ENCODE results near the gene SGSM2. TPM values are rescaled to one million over a fixed set of nuclear protein-coding genes. Genes with fewer than 3 reads are reported as not detected.

The SGSM2 gene
- total and polyA plus RNA-seq, 2 donors (not counting 1 experiment from before 2014, with no cell fraction given): 139 to 181 TPM

- Mint-ChIP-seq H3K9me3 (ENCODE audit: insufficient read depth) (no peaks in the 10 kb centered on the region), H3K4me3 (no peak overlapping the region), H3K4me1 (no peaks in the 10 kb centered on the region), H3K27me3 (no peaks in the 10 kb centered on the region), H3K27ac (no peak overlapping the region)
- TF ChIP-seq, protein P1, sequence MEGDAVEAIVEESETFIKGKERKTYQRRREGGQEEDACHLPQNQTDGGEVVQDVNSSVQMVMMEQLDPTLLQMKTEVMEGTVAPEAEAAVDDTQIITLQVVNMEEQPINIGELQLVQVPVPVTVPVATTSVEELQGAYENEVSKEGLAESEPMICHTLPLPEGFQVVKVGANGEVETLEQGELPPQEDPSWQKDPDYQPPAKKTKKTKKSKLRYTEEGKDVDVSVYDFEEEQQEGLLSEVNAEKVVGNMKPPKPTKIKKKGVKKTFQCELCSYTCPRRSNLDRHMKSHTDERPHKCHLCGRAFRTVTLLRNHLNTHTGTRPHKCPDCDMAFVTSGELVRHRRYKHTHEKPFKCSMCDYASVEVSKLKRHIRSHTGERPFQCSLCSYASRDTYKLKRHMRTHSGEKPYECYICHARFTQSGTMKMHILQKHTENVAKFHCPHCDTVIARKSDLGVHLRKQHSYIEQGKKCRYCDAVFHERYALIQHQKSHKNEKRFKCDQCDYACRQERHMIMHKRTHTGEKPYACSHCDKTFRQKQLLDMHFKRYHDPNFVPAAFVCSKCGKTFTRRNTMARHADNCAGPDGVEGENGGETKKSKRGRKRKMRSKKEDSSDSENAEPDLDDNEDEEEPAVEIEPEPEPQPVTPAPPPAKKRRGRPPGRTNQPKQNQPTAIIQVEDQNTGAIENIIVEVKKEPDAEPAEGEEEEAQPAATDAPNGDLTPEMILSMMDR (IDR thresholded peaks at IDR 0.05): no peak
- no peak for TF ChIP-seq EZH2 (IDR thresholded peaks at IDR 0.05; ENCODE audit: borderline replicate concordance, insufficient read depth, low read depth, low read length, poor library complexity, severe bottlenecking)
- Histone ChIP-seq H3K36me3 (replicated peaks in 1 of 2; ENCODE audit: control extremely low read depth in 1 of 2, control insufficient read depth in 1 of 2, extremely low read depth in 1 of 2, insufficient read depth in 2 of 2, low read length in 1 of 2) (peaks cover 0 to 19% of the 10 kb centered on the region in 2 experiments), H3K9ac (ENCODE audit: low read length) (no peak overlapping the region), H3K79me2 (ENCODE audit: control insufficient read depth, insufficient read depth, low read length) (peaks cover 4% of the 10 kb centered on the region), H3K9me3 (ENCODE audit: control extremely low read depth in 1 of 3, control insufficient read depth in 2 of 3, insufficient read depth in 1 of 3, low read length in 2 of 3) (no peaks in the 10 kb centered on the region), H3K4me3 (ENCODE audit: control extremely low read depth in 1 of 5, extremely low read depth in 1 of 5, insufficient read depth in 1 of 5, low read depth in 2 of 5, low read length in 4 of 5) (no peak overlapping the region), H3K27me3 (replicated peaks in 1 of 4; ENCODE audit: control extremely low read depth in 1 of 4, control insufficient read depth in 3 of 4, insufficient read depth in 4 of 4, low read length in 3 of 4) (no peaks in the 10 kb centered on the region), H3K27ac (ENCODE audit: low read length in 2 of 2) (no peak overlapping the region), H2AFZ (ENCODE audit: insufficient read depth, low read depth, low read length, poor library complexity, severe bottlenecking) (no peak overlapping the region), H4K20me1 (ENCODE audit: control insufficient read depth, insufficient read depth, low read length, poor library complexity, severe bottlenecking) (peaks cover 8% of the 10 kb centered on the region), H3K4me1 (ENCODE audit: control insufficient read depth in 2 of 2, insufficient read depth in 2 of 2, low read length in 2 of 2) (peaks cover 0 to 4% of the 10 kb centered on the region in 2 donors), H3K4me2 (replicated peaks; ENCODE audit: low read depth, low read length, poor library complexity, severe bottlenecking) (no peak overlapping the region)
- no peak for DNase-seq
- no peak for ATAC-seq (ENCODE audit: low read depth)
- intact Hi-C loops (cut with micrococcal nuclease): no loop called here
- ChIA-PET POLR2A (no interaction called here), CTCF (interaction anchor here (14.1 kb wide), 1 partner anchor 37 kb away, joined by 650 read pairs; no protein-coding TSS in a partner anchor)
- WGBS (ENCODE audit: insufficient coverage): 100% methylated on average over 5 of the region's 10 CpGs
Measured at GRCh38 chr17:2377659-2378058, 40.4 kb downstream of the SGSM2 start.

GRCh38 chr17:2378905-2379304 lies 41.6 kb downstream of the SGSM2 start:
- Mint-ChIP-seq H3K27me3 (no peaks in the 10 kb centered on the region), H3K27ac (no peak overlapping the region), H3K9me3 (ENCODE audit: insufficient read depth) (no peaks in the 10 kb centered on the region), H3K4me1 (no peaks in the 10 kb centered on the region), H3K4me3 (no peak overlapping the region)
- Histone ChIP-seq H3K4me2 (replicated peaks; ENCODE audit: low read depth, low read length, poor library complexity, severe bottlenecking) (no peak overlapping the region), H3K4me3 (ENCODE audit: control extremely low read depth in 1 of 5, extremely low read depth in 1 of 5, insufficient read depth in 1 of 5, low read depth in 2 of 5, low read length in 4 of 5) (no peak overlapping the region), H3K9ac (ENCODE audit: low read length) (no peak overlapping the region), H3K27ac (ENCODE audit: low read length in 2 of 2) (no peak overlapping the region), H3K36me3 (replicated peaks in 1 of 2; ENCODE audit: control extremely low read depth in 1 of 2, control insufficient read depth in 1 of 2, extremely low read depth in 1 of 2, insufficient read depth in 2 of 2, low read length in 1 of 2) (peaks cover 0 to 18% of the 10 kb centered on the region in 2 experiments), H3K27me3 (replicated peaks in 1 of 4; ENCODE audit: control extremely low read depth in 1 of 4, control insufficient read depth in 3 of 4, insufficient read depth in 4 of 4, low read length in 3 of 4) (no peaks in the 10 kb centered on the region), H4K20me1 (ENCODE audit: control insufficient read depth, insufficient read depth, low read length, poor library complexity, severe bottlenecking) (peaks cover 14% of the 10 kb centered on the region), H3K9me3 (ENCODE audit: control extremely low read depth in 1 of 3, control insufficient read depth in 2 of 3, insufficient read depth in 1 of 3, low read length in 2 of 3) (no peaks in the 10 kb centered on the region), H3K79me2 (ENCODE audit: control insufficient read depth, insufficient read depth, low read length) (peaks cover 16% of the 10 kb centered on the region), H2AFZ (ENCODE audit: insufficient read depth, low read depth, low read length, poor library complexity, severe bottlenecking) (no peak overlapping the region), H3K4me1 (ENCODE audit: control insufficient read depth in 2 of 2, insufficient read depth in 2 of 2, low read length in 2 of 2) (peaks cover 0 to 4% of the 10 kb centered on the region in 2 donors)
- ATAC-seq (ENCODE audit: low read depth) (no peak), DNase-seq (no peak)
- TF ChIP-seq, protein P1 (IDR thresholded peaks at IDR 0.05): no peak
- TF ChIP-seq EZH2 (IDR thresholded peaks at IDR 0.05; ENCODE audit: borderline replicate concordance, insufficient read depth, low read depth, low read length, poor library complexity, severe bottlenecking): no peak
- CTCF ChIA-PET: interaction anchor here (0.7 to 14.1 kb wide), 3 partner anchors 25 to 488 kb away, joined by 3 to 650 read pairs (median 3); no protein-coding TSS in a partner anchor
- 97% methylated on average over 10 of the region's 11 CpGs for WGBS (ENCODE audit: insufficient coverage)
- intact Hi-C loops (cut with micrococcal nuclease): no loop called here
- POLR2A ChIA-PET: no interaction called here
